HEK293T (cell line): ENCODE measurements around the gene THEMIS.

Experiments used
- FOXK2 ChIP-seq: fragments of 450-650 bp; IDR thresholded peaks from 2 replicates; pipeline ENCODE4 v1.6.1; 2016; ENCODE audit warnings: mild to moderate bottlenecking
- SP1 ChIP-seq: fragments of 450-650 bp; IDR thresholded peaks from 2 replicates; pipeline ENCODE4 v1.6.1; 2017
- TARDBP ChIP-seq: fragments of 450-650 bp; IDR thresholded peaks from 2 replicates; pipeline ENCODE4 v1.6.1; 2016

DNA sequence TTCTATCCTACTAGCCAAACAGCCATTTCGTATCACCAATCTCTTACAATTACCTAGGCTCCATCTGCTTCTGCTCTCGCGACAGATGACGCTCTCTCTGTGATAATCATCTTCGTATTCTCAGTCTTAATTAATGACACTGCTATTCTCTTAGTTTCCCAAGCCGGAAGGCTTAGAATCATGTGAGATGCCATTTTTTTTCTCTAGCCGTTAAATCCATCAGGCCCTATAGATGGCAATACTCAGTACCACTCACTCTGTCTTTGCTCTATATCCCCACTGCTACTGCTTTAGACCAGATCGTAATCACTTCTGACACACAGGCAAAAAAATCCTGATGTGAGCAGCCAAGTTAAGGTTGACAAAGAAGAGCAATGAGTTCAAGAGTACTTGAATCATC lies 2.1 kb upstream of the THEMIS start:
- TF ChIP-seq TARDBP (no peak), SP1 (no peak), FOXK2 (no peak)
